Choroid plexus epithelial cell (primary cell): Measurements from ENCODE around the gene PALD1.

Experiments used
- DNase-seq: peaks from one replicate; pipeline ENCODE4 v3.0.0-alpha.2; 2010; ENCODE audit warnings: low read depth
- H3K4me3 ChIP-seq: 2 replicates; pipeline ENCODE4 v1.5.1; 2011; ENCODE audit warnings: low read depth, mild to moderate bottlenecking, control low read depth, low read length, moderate library complexity
- TF ChIP-seq, protein P1 (sequence below): conservative IDR thresholded peaks from 2 replicates; pipeline ENCODE4 v1.5.1; 2011; ENCODE audit warnings: low read depth, mild to moderate bottlenecking, control low read depth, inconsistent platforms, low read length, moderate library complexity

PALD1 gene

DNA sequence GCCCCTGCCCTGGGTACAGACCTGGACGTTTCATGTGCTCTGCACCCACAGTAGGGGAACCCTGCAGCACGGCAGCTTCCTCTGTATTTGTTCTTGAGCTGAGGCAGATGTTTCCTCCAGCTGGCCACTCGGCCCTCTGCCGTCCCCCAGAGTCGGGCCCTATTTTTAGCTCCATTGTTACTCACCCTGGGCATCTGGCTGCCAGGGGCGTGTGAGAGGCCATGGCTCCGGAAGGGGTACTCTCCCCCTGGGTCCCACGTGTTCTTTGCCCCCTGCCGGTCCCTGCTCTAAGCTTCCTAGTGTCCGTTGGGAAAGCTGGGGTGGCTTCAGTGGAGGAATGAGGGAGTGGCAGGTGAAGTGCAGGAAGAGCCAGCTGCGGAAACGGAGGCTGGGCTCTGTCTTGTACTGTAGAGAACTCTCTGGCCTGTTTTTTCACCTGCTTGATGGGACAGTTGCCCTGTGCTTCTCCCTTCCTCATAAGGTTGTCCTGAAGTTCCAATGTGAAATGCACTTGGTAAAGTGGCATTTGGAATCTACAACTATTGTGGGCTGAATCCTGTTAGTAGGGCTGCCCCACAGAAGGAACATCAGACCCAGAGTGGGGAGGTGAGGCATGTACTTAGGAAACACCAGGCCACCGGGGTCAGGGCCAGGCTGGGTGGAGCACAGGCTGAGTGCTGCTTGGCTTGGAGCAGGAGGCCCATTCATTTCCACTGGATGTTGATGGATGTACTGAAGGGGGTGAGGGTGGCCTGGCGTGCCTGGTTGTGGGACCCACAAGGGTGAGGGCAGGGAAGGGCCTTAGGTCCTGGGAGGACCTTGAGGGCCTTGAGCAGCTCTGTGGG, 30.6 kb downstream of the PALD1 start:
- no peak for DNase-seq
- no peak overlapping the region for H3K4me3 ChIP-seq
- TF ChIP-seq, protein P1, sequence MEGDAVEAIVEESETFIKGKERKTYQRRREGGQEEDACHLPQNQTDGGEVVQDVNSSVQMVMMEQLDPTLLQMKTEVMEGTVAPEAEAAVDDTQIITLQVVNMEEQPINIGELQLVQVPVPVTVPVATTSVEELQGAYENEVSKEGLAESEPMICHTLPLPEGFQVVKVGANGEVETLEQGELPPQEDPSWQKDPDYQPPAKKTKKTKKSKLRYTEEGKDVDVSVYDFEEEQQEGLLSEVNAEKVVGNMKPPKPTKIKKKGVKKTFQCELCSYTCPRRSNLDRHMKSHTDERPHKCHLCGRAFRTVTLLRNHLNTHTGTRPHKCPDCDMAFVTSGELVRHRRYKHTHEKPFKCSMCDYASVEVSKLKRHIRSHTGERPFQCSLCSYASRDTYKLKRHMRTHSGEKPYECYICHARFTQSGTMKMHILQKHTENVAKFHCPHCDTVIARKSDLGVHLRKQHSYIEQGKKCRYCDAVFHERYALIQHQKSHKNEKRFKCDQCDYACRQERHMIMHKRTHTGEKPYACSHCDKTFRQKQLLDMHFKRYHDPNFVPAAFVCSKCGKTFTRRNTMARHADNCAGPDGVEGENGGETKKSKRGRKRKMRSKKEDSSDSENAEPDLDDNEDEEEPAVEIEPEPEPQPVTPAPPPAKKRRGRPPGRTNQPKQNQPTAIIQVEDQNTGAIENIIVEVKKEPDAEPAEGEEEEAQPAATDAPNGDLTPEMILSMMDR: no peak

DNA sequence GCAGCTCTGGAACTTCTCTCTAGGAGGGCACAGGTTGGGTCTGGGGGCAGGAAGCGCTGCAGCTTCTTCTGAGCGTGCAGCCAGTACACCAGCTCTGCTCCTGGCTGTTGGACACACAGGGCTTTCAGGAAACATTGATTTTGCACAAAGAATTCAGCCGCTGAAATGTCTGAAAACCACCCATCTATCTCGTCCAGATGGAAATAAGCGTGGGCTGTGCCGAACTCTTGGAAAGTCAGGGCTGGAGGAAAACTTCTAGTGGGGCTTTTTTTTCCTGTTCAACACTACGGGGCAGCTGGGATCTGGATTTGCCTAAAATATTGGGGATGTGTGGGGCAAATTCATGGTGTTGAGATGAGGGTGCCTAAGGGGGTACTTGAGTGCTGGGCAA, 31.2 kb downstream of the PALD1 start:
- no peak for DNase-seq
- TF ChIP-seq, protein P1: no peak
- H3K4me3 ChIP-seq: no peak overlapping the region

DNA sequence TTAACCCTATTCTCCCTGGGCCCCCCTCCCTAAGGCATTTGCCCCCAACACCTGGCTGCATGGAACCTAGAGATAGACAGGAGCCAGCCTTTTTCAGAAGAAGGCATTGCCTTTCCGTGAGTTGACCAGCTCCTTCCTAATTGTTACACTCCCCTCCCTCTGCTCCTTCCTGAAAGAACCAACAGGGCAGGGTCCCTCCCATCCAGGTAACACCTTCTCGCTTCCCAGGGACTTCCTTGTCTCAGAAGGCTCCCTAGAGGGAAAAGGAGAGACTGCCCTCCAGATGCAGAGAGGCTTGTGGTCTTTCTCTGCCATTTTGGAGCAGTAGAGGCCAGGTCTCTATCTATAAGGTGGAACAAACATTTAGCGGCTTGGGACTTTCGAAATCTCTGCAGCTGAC, 31.9 kb downstream of the PALD1 start:
- TF ChIP-seq, protein P1: no peak
- no peak for DNase-seq

DNA sequence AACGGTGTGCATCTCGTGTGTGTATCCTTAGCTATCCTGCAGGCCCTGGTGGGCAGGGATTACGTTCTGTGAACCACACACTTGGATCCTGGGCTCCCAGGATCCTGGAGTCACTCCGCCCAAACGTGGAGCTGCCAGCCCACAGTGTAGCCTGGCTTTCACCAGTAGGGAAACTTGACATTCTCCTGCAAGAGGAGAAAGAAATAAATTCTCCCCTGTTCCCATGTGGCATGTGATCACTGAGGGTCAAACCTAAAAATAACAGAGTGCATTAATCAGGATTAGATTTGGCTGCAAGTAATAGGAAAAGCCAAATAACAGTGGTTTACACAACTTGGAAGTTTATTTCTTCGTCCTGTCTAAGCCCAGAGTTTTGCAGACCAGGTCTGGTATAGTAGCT, 32.3 kb downstream of the PALD1 start:
- H3K4me3 ChIP-seq: no peak overlapping the region
- TF ChIP-seq, protein P1: no peak
- DNase-seq: no peak

More for the DNA sequence above, 31.9 kb downstream of the PALD1 start:
- no peak overlapping the region for H3K4me3 ChIP-seq

DNA sequence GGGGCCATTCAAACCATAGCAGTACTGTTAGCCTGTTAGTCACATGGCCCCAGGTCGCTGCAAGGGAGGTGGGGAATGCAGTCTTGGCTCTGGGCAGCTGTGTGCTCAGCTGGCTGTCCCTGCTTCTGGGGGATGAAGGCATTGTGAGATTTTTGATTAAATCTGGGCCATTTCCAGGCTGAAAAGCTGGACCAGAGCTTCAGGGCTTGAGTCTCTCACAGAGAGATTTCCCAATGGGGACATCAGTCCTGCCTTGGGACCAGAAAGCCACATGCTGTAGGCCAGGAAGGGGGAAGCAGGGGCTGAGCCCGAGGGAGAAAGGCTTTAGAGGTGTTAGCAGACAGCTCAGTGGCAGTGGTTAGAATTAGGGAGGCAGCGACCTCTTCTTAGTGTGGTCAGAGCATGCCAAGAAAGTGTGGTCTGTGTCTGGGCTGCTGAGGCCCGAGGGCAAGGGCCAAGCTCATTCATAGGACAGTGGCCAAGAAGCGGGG, 33.6 kb downstream of the PALD1 start:
- no peak overlapping the region for H3K4me3 ChIP-seq
- DNase-seq: peak; percentile 39
- TF ChIP-seq, protein P1: no peak

DNA sequence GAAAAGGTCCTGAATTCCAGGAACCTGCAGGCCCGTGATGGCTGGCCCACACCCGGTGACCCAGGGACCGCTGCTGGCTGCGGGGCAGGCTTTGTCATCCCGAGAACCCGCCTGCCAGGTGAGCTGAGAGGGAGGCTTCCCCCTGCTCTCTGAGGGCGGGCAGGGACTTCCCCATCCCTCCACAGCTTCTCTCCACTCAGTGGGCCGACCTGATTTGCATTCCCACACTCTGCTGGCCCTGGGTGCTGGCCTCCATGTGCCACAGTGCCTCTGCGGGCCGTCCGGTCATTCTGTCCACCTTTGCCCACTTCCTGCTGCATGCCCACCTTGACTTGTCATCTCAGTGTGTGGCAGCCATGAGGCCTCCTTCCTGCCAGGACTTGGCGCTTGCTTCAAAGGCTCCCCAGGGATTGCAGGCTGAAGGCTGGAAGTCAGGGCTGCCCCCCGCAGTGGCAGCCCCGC, 35.3 kb downstream of the PALD1 start:
- H3K4me3 ChIP-seq: no peak overlapping the region
- DNase-seq: peak; percentile 25
- TF ChIP-seq, protein P1: no peak

DNA sequence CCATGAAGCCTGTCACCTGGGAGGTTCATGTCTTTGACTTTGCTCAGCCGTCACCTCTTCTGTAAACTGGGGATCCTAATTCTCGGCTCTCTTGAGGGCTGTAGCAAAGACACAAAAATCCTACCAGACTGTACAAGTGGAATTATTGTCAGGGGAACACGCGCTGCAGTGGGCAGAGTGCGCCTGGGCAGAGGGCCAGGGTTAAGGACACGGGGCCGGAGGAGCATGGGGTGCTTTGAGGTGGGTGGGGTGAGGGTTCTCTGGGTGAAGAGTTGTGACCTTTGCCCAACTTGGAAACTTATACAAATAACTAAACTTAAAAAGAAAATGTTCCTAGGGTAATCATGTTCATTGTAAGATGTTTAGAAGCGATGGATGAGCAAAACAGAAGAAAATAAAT, 36.0 kb downstream of the PALD1 start:
- TF ChIP-seq, protein P1: no peak
- no peak for DNase-seq
- H3K4me3 ChIP-seq: no peak overlapping the region
